ENCODE measurements around the gene TAF1B.

TAF1B gene

GRCh38 chr2:9983401-9984216 lies 140.3 kb downstream of the TAF1B start:
- DNase-seq (ENCODE audit: low read depth, low spot score) = no peak

All from ELF-1 (cell line).